SK-N-SH (cell line): ENCODE results near the gene KIAA2012. TPM values are rescaled to one million over a fixed set of nuclear protein-coding genes. Genes with fewer than 3 reads are reported as not detected.

Experiments used
- CTCF ChIA-PET: fragments of 300-600, 350-600 bp; formaldehyde crosslinking; extraction: SDS; loops from one replicate; lab custom pipeline; 2021; lab: Yijun Ruan, JAX
- POLR2A ChIA-PET: fragments of 350-600 bp; sonication (Branson Sonifier 250); formaldehyde crosslinking; extraction: SDS; loops from one replicate; lab custom pipeline; 2020; ENCODE audit warnings: antibody characterized with exemption, inconsistent platforms; lab: Yijun Ruan, JAX
- DNase-seq: peaks from one replicate; pipeline ENCODE4 v3.0.0; 2012
- H2AFZ ChIP-seq: fragments of 200-600 bp; sonication (generic); 2 replicates; pipeline ENCODE4 v1.8.1; 2016; ENCODE audit warnings: antibody characterized with exemption, mild to moderate bottlenecking, low read depth
- H3F3A ChIP-seq: fragments of 200-600 bp; sonication (generic); replicated peaks from 2 replicates; pipeline ENCODE3; 2016; ENCODE audit warnings: antibody characterized with exemption, mild to moderate bottlenecking; ENCODE audit not compliant: insufficient read depth
- H3K27ac ChIP-seq, 2 experiments: fragments of 200-500 bp in 1 of 2; fragments of 200-600 bp in 1 of 2; sonication (Bioruptor generic) in 1 of 2; sonication (generic), shearing (Covaris generic) in 1 of 2; 2 replicates each; pipeline versions ENCODE4 v1.5.1 to v1.6.1; 2014 to 2016; ENCODE audit warnings: low read depth in 2 of 2, inconsistent platforms in 1 of 2, low read length in 1 of 2, mild to moderate bottlenecking in 1 of 2, mixed read lengths in 1 of 2
- H3K27me3 ChIP-seq: fragments of 200-600 bp; sonication (generic), shearing (Covaris generic); 2 replicates; pipeline ENCODE4 v1.6.1; 2016; ENCODE audit warnings: mixed run types; ENCODE audit not compliant: insufficient read depth
- H3K36me3 ChIP-seq, 2 experiments: fragments of 200-500 bp in 1 of 2; fragments of 200-600 bp in 1 of 2; sonication (Bioruptor generic) in 1 of 2; sonication (generic) in 1 of 2; replicated peaks in 1 of 2; 2 replicates each; pipeline versions ENCODE3 to v1.5.1; 2014 to 2016; ENCODE audit warnings: low read length in 1 of 2, mild to moderate bottlenecking in 1 of 2; ENCODE audit not compliant: insufficient read depth in 2 of 2, control insufficient read depth in 1 of 2
- H3K4me1 ChIP-seq, 2 experiments: fragments of 200-500 bp in 1 of 2; fragments of 200-600 bp in 1 of 2; sonication (Bioruptor generic) in 1 of 2; sonication (generic), shearing (Covaris generic) in 1 of 2; 2 replicates each; pipeline versions ENCODE4 v1.5.1 to v1.6.1; 2014 to 2016; ENCODE audit warnings: low read depth in 1 of 2, low read length in 1 of 2, mixed run types in 1 of 2; ENCODE audit not compliant: insufficient read depth in 2 of 2, control insufficient read depth in 1 of 2
- H3K4me2 ChIP-seq: fragments of 200-600 bp; sonication (generic), shearing (Covaris generic); 2 replicates; pipeline ENCODE4 v1.6.1; 2017; ENCODE audit warnings: mixed run types
- H3K4me3 ChIP-seq, 2 experiments: fragments of 200-500 bp in 1 of 2; fragments of 200-600 bp in 1 of 2; sonication (Bioruptor generic) in 1 of 2; sonication (generic), shearing (Covaris generic) in 1 of 2; 2 replicates each; pipeline versions ENCODE4 v1.5.1 to v1.8.1; 2014 to 2016; ENCODE audit warnings: low read depth in 2 of 2, inconsistent platforms in 1 of 2, low read length in 1 of 2, mild to moderate bottlenecking in 1 of 2, mixed read lengths in 1 of 2, moderate library complexity in 1 of 2
- H3K79me2 ChIP-seq: fragments of 200-600 bp; sonication (generic); 2 replicates; pipeline ENCODE4 v1.8.1; 2017; ENCODE audit warnings: mild to moderate bottlenecking; ENCODE audit not compliant: insufficient read depth
- H3K9ac ChIP-seq: fragments of 200-600 bp; sonication (generic); 2 replicates; pipeline ENCODE4 v1.6.1; 2017; ENCODE audit warnings: mixed run types
- H3K9me2 ChIP-seq: fragments of 200-600 bp; sonication (generic); 2 replicates; pipeline ENCODE4 v1.6.1; 2017; ENCODE audit warnings: mixed run types
- H3K9me3 ChIP-seq: fragments of 200-600 bp; sonication (generic); 2 replicates; pipeline ENCODE4 v1.6.1; 2017; ENCODE audit warnings: mixed run types, mild to moderate bottlenecking, moderate library complexity
- H4K20me1 ChIP-seq: fragments of 200-600 bp; sonication (generic); 2 replicates; pipeline ENCODE4 v1.6.1; 2017; ENCODE audit warnings: mild to moderate bottlenecking, mixed run types; ENCODE audit not compliant: insufficient read depth
- CHD2 ChIP-seq: fragments of 150-350 bp; IDR thresholded peaks from 2 replicates; pipeline ENCODE4 v1.6.1; 2018; ENCODE audit warnings: low read length; ENCODE audit not compliant: partially characterized antibody
- EP300 ChIP-seq, 2 experiments: IDR thresholded peaks; 2 replicates each; pipeline versions ENCODE4 v1.4.0 to v1.6.1; 2012; ENCODE audit warnings: borderline replicate concordance in 1 of 2, low read depth in 1 of 2, low read length in 1 of 2
- IRF3 ChIP-seq: fragments of 150-350 bp; IDR thresholded peaks from 2 replicates; pipeline ENCODE4 v1.6.1; 2016; ENCODE audit warnings: mild to moderate bottlenecking, low read depth, low read length
- JUND ChIP-seq: IDR thresholded peaks from 2 replicates; pipeline ENCODE4 v1.4.0; 2012
- NFIC ChIP-seq: IDR thresholded peaks from 2 replicates; pipeline ENCODE4 v1.4.0; 2012; ENCODE audit warnings: borderline replicate concordance
- RCOR1 ChIP-seq: fragments of 150-350 bp; IDR thresholded peaks from 2 replicates; pipeline ENCODE4 v1.6.1; 2017; ENCODE audit warnings: antibody characterized with exemption, low read length
- RXRA ChIP-seq: IDR thresholded peaks from 2 replicates; pipeline ENCODE4 v1.4.0; 2012; ENCODE audit warnings: low read depth, mild to moderate bottlenecking, borderline replicate concordance
- TAF1 ChIP-seq: IDR thresholded peaks from 2 replicates; pipeline ENCODE4 v1.6.1; 2012; ENCODE audit warnings: low read depth, mild to moderate bottlenecking, low read length, moderate library complexity, borderline replicate concordance
- TCF12 ChIP-seq: IDR thresholded peaks from 2 replicates; pipeline ENCODE4 v1.4.0; 2012
- WGBS: methylation state at CpG from one replicate; pipeline ENCODE4 v1.1.6; 2017; ENCODE audit warnings: low lambda C conversion rate; 5-methylcytosine and 5-hydroxymethylcytosine counted together
- polyA plus RNA-seq, 3 experiments: library from polyadenylated mRNA; depleted of rRNA; stranded (reverse); fragments of >200 nt; gene quantifications; 2 replicates each; pipeline ENCODE4 v1.2.3, GENCODE V29; 2012
- TF ChIP-seq, protein P1 (sequence below): IDR thresholded peaks from 2 replicates; pipeline ENCODE4; 2012
- TF ChIP-seq, protein P2 (sequence below): IDR thresholded peaks from 2 replicates; pipeline ENCODE4 v1.4.0; 2012; ENCODE audit warnings: low read depth, borderline replicate concordance
- TF ChIP-seq, protein P3 (sequence below): IDR thresholded peaks from 2 replicates; pipeline ENCODE4 v1.4.0; 2012; ENCODE audit warnings: low read depth, borderline replicate concordance
- TF ChIP-seq, protein P4 (sequence below): fragments of 200-600 bp; sonication (generic); IDR thresholded peaks from 2 replicates; pipeline ENCODE4 v1.6.1; 2017; ENCODE audit warnings: antibody characterized with exemption, mild to moderate bottlenecking, moderate library complexity
- TF ChIP-seq, protein P5 (sequence below): IDR thresholded peaks from 2 replicates; pipeline ENCODE4 v1.4.0; 2012; ENCODE audit warnings: low read depth

KIAA2012 gene
- polyA plus RNA-seq, 1 of the 3 experiments (the other 2 are of a cell fraction), result 0.07 TPM

- WGBS, result 43% methylated on average over 3 of the region's 3 CpGs
- Histone ChIP-seq H3K4me3 (no peak overlapping the region), H3K36me3 (no peaks in the 10 kb centered on the region), H3K9me3 (no peaks in the 10 kb centered on the region), H3K4me2 (no peak overlapping the region), H3K79me2 (no peaks in the 10 kb centered on the region), H3K27me3 (no peaks in the 10 kb centered on the region), H3K9ac (no peak overlapping the region), H4K20me1 (no peaks in the 10 kb centered on the region), H3F3A (no peaks in the 10 kb centered on the region), H3K27ac (no peak overlapping the region), H2AFZ (no peak overlapping the region; the same call in 1 of the 2 replicates), H3K9me2 (no peaks in the 10 kb centered on the region), H3K4me1 (peaks cover 0 to 9% of the 10 kb centered on the region in 2 experiments; a peak in 1 of 4 replicates)
- TF ChIP-seq TCF12 (peak; percentile 25; the same call in 1 of the 2 replicates), RCOR1 (no peak)
- TF ChIP-seq, protein P1, sequence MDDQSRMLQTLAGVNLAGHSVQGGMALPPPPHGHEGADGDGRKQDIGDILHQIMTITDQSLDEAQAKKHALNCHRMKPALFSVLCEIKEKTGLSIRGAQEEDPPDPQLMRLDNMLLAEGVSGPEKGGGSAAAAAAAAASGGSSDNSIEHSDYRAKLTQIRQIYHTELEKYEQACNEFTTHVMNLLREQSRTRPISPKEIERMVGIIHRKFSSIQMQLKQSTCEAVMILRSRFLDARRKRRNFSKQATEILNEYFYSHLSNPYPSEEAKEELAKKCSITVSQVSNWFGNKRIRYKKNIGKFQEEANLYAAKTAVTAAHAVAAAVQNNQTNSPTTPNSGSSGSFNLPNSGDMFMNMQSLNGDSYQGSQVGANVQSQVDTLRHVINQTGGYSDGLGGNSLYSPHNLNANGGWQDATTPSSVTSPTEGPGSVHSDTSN, result peak; percentile 42; the same call in 1 of the 2 replicates
- ChIA-PET CTCF (interaction anchor here (0.8 to 1.2 kb wide), 3 partner anchors 62 to 301 kb away, joined by 3 read pairs; no protein-coding TSS in a partner anchor), POLR2A (no interaction called here)
- no peak for DNase-seq
These were observed 23.7 kb downstream of the KIAA2012 start for GRCh38 chr2:202096736-202097135.

GRCh38 chr2:202098291-202098690 is 25.2 kb downstream of the KIAA2012 start:
- Histone ChIP-seq H3K27ac (no peak overlapping the region), H3K36me3 (no peaks in the 10 kb centered on the region), H3K27me3 (no peaks in the 10 kb centered on the region), H3F3A (no peaks in the 10 kb centered on the region), H3K4me2 (no peak overlapping the region), H4K20me1 (no peaks in the 10 kb centered on the region), H2AFZ (no peak overlapping the region), H3K9ac (no peak overlapping the region), H3K9me2 (no peaks in the 10 kb centered on the region), H3K79me2 (no peaks in the 10 kb centered on the region), H3K4me3 (no peak overlapping the region), H3K9me3 (no peaks in the 10 kb centered on the region), H3K4me1 (peaks cover 11 to 17% of the 10 kb centered on the region in 2 experiments; a peak in 3 of 4 replicates)
- ChIA-PET POLR2A (no interaction called here), CTCF (interaction anchor here (0.6 kb wide), 1 partner anchor 56 kb away, joined by 3 read pairs; no protein-coding TSS in a partner anchor)
- 95% methylated on average over 3 of the region's 3 CpGs for WGBS
- DNase-seq, result no peak
- TF ChIP-seq, protein P2, sequence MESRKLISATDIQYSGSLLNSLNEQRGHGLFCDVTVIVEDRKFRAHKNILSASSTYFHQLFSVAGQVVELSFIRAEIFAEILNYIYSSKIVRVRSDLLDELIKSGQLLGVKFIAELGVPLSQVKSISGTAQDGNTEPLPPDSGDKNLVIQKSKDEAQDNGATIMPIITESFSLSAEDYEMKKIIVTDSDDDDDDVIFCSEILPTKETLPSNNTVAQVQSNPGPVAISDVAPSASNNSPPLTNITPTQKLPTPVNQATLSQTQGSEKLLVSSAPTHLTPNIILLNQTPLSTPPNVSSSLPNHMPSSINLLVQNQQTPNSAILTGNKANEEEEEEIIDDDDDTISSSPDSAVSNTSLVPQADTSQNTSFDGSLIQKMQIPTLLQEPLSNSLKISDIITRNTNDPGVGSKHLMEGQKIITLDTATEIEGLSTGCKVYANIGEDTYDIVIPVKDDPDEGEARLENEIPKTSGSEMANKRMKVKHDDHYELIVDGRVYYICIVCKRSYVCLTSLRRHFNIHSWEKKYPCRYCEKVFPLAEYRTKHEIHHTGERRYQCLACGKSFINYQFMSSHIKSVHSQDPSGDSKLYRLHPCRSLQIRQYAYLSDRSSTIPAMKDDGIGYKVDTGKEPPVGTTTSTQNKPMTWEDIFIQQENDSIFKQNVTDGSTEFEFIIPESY, result no peak
- TF ChIP-seq NFIC (no peak), TCF12 (no peak), EP300 (IDR thresholded peaks at IDR 0.05; ENCODE audit: borderline replicate concordance in 1 of 2, low read depth in 1 of 2, low read length in 1 of 2) (no peak), TAF1 (no peak), IRF3 (no peak), RXRA (no peak), CHD2 (no peak), JUND (no peak)
- TF ChIP-seq, protein P3, sequence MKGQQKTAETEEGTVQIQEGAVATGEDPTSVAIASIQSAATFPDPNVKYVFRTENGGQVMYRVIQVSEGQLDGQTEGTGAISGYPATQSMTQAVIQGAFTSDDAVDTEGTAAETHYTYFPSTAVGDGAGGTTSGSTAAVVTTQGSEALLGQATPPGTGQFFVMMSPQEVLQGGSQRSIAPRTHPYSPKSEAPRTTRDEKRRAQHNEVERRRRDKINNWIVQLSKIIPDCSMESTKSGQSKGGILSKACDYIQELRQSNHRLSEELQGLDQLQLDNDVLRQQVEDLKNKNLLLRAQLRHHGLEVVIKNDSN, result no peak
- TF ChIP-seq, protein P4, sequence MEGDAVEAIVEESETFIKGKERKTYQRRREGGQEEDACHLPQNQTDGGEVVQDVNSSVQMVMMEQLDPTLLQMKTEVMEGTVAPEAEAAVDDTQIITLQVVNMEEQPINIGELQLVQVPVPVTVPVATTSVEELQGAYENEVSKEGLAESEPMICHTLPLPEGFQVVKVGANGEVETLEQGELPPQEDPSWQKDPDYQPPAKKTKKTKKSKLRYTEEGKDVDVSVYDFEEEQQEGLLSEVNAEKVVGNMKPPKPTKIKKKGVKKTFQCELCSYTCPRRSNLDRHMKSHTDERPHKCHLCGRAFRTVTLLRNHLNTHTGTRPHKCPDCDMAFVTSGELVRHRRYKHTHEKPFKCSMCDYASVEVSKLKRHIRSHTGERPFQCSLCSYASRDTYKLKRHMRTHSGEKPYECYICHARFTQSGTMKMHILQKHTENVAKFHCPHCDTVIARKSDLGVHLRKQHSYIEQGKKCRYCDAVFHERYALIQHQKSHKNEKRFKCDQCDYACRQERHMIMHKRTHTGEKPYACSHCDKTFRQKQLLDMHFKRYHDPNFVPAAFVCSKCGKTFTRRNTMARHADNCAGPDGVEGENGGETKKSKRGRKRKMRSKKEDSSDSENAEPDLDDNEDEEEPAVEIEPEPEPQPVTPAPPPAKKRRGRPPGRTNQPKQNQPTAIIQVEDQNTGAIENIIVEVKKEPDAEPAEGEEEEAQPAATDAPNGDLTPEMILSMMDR, result no peak
- TF ChIP-seq, protein P5, sequence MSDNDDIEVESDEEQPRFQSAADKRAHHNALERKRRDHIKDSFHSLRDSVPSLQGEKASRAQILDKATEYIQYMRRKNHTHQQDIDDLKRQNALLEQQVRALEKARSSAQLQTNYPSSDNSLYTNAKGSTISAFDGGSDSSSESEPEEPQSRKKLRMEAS, result no peak
- TF ChIP-seq, protein P1, result no peak
